OCI-LY3 (cell line): ENCODE results near the gene TULP1.

ENCODE experiments used
- H2AFZ ChIP-seq: fragments of 200-600, 300-600 bp; shearing (Covaris generic); 2 replicates; pipeline ENCODE4 v1.6.0; 2014; ENCODE audit warnings: antibody characterized with exemption, low read depth, low read length
- H3K27ac ChIP-seq: fragments of 200-600, 300-600 bp; sonication (generic); 2 replicates; pipeline ENCODE4 v1.5.1; 2014; ENCODE audit warnings: mild to moderate bottlenecking, low read length, moderate library complexity, mixed read lengths
- H3K27me3 ChIP-seq: fragments of 200-600, 300-600 bp; sonication (generic); 2 replicates; pipeline ENCODE4 v1.6.1; 2014; ENCODE audit warnings: low read depth, low read length, mixed read lengths
- H3K36me3 ChIP-seq: fragments of 200-600, 300-600 bp; sonication (generic); replicated peaks from 2 replicates; pipeline ENCODE3; 2014; ENCODE audit warnings: low read depth, low read length, mixed read lengths
- H3K4me1 ChIP-seq: fragments of 300-600, 200-600 bp; sonication (generic); 2 replicates; pipeline ENCODE4 v1.6.1; 2014; ENCODE audit warnings: low read length, mixed read lengths
- H3K4me2 ChIP-seq: fragments of 200-600, 300-600 bp; sonication (generic); 2 replicates; pipeline ENCODE4 v1.6.1; 2014; ENCODE audit warnings: low read length, mixed read lengths
- H3K4me3 ChIP-seq: fragments of 300-600, 200-600 bp; sonication (generic); 2 replicates; pipeline ENCODE4 v1.5.1; 2014; ENCODE audit warnings: antibody characterized with exemption, mild to moderate bottlenecking, low read length, moderate library complexity
- H3K79me2 ChIP-seq: fragments of 300-600, 200-600 bp; shearing (Covaris generic); 2 replicates; pipeline ENCODE4 v1.6.1; 2014; ENCODE audit warnings: mild to moderate bottlenecking, low read length, mixed read lengths
- H3K9ac ChIP-seq: fragments of 300-600, 200-600 bp; shearing (Covaris generic); 2 replicates; pipeline ENCODE4 v1.6.0; 2014; ENCODE audit warnings: mild to moderate bottlenecking, low read length, moderate library complexity
- H3K9me3 ChIP-seq: fragments of 200-600, 300-600 bp; shearing (Covaris generic); 2 replicates; pipeline ENCODE4 v1.6.1; 2014; ENCODE audit warnings: low read length, mixed read lengths; ENCODE audit not compliant: insufficient read depth
- H4K20me1 ChIP-seq: fragments of 200-600, 300-600 bp; sonication (generic); 2 replicates; pipeline ENCODE4 v1.6.1; 2016; ENCODE audit warnings: low read length, mixed read lengths; ENCODE audit not compliant: insufficient read depth
- EZH2phosphoT487 ChIP-seq: fragments of 200-600 bp; shearing (Covaris generic); IDR thresholded peaks from 2 replicates; pipeline ENCODE4 v1.6.1; 2018; ENCODE audit warnings: antibody characterized with exemption, mixed run types, low read depth
- TF ChIP-seq, protein P1 (sequence below): fragments of 200-600, 300-600 bp; sonication (generic); IDR thresholded peaks from 2 replicates; pipeline ENCODE4 v1.5.1; 2014; ENCODE audit warnings: antibody characterized with exemption, low read length, low read depth

TULP1 gene

DNA sequence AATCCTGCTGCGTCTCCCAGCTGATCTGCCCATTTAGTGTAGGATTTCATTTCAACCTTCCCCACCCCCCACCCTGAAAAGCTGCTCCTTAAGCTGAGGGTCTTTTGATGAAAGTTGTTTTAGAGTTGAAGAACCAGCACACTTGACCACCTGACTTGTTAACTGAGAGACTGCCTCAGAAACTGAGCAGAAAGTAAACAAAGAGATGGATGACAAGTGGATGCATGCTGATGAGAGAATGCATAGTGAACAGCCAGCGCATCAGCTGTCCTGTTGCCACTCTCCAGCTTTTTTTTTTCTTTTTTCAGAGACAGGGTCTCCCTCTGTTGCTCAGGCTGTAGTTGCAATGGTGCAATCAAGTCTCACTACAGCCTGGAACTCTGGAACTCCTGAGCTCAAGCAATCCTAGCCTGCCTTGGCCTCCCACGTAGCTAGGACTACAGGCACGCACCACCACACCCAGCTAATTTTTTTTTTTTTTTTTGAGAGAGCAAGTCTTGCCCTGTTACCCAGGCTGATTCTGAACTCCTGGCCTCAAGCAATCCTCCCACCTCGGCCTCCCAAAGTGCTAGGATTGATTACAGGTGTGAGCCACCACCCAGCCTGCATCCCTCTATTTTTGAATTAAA, 35.0 kb downstream of the TULP1 start:
- Histone ChIP-seq H3K27me3 (no peaks in the 10 kb centered on the region), H2AFZ (no peak overlapping the region), H3K4me2 (no peak overlapping the region), H3K36me3 (peaks cover 3% of the 10 kb centered on the region), H3K4me3 (no peak overlapping the region), H4K20me1 (peaks cover 7% of the 10 kb centered on the region), H3K79me2 (no peaks in the 10 kb centered on the region), H3K4me1 (no peaks in the 10 kb centered on the region), H3K27ac (no peak overlapping the region), H3K9ac (no peak overlapping the region), H3K9me3 (no peaks in the 10 kb centered on the region)
- no peak for TF ChIP-seq EZH2phosphoT487
- TF ChIP-seq, protein P1, sequence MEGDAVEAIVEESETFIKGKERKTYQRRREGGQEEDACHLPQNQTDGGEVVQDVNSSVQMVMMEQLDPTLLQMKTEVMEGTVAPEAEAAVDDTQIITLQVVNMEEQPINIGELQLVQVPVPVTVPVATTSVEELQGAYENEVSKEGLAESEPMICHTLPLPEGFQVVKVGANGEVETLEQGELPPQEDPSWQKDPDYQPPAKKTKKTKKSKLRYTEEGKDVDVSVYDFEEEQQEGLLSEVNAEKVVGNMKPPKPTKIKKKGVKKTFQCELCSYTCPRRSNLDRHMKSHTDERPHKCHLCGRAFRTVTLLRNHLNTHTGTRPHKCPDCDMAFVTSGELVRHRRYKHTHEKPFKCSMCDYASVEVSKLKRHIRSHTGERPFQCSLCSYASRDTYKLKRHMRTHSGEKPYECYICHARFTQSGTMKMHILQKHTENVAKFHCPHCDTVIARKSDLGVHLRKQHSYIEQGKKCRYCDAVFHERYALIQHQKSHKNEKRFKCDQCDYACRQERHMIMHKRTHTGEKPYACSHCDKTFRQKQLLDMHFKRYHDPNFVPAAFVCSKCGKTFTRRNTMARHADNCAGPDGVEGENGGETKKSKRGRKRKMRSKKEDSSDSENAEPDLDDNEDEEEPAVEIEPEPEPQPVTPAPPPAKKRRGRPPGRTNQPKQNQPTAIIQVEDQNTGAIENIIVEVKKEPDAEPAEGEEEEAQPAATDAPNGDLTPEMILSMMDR, result no peak

DNA sequence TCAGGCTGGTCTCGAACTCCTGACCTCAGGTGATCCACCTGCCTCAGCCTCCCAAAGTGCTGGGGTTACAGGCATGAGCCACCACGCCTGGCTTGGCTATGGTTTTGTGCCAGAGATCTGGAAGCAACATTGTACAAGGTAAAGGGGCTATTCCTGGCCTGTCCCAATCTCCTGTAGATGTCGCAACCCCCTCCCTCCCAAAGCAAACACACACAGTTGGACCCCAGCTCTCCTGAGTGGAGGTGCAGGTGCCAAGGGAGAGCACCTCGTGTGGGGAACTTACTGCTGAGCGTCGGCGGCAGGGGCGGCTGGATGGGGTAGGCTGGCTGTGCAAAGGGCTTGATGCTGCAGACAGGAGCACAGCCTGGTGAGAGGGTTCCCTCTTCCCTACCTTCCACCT, 35.7 kb downstream of the TULP1 start:
- TF ChIP-seq, protein P1, result no peak
- no peak for TF ChIP-seq EZH2phosphoT487
- H3K4me3 ChIP-seq, result no peak overlapping the region
- no peak overlapping the region for H3K9ac ChIP-seq
- no peak overlapping the region for H3K4me2 ChIP-seq
- no peaks in the 10 kb centered on the region for H3K27me3 ChIP-seq
- peaks cover 4% of the 10 kb centered on the region; the same call in 1 of the 2 replicates for H3K4me1 ChIP-seq
- no peaks in the 10 kb centered on the region for H3K9me3 ChIP-seq
- peaks cover 13% of the 10 kb centered on the region for H4K20me1 ChIP-seq
- H2AFZ ChIP-seq, result no peak overlapping the region
- H3K27ac ChIP-seq, result no peak overlapping the region
- peaks cover 3% of the 10 kb centered on the region; the same call in 1 of the 2 replicates for H3K79me2 ChIP-seq
- H3K36me3 ChIP-seq, result peaks cover 9% of the 10 kb centered on the region

DNA sequence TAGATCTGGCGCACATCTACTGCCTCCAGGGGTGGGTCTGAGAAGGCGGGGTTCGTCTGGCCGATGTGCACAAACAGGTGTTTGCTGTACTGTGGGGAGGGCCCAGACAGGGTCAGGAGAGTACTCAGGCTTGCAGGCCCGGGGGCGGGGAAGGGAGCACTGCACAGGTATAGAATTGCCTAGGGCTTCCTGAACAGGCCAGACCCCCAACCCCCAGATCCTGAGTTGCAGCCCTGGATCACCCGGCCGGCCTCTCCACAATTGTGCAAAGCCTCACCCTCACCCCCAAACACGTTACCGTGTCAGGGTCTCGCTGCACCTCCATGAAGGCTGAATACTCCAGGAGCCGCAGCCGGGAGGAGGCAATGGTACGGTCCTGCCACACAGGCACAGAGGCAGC, 36.7 kb downstream of the TULP1 start:
- H3K4me1 ChIP-seq, result peaks cover 8% of the 10 kb centered on the region
- H3K27me3 ChIP-seq, result no peaks in the 10 kb centered on the region
- H3K27ac ChIP-seq, result no peak overlapping the region
- peaks cover 16% of the 10 kb centered on the region for H3K36me3 ChIP-seq
- TF ChIP-seq EZH2phosphoT487, result no peak
- TF ChIP-seq, protein P1, result no peak
- H3K9me3 ChIP-seq, result no peaks in the 10 kb centered on the region
- H2AFZ ChIP-seq, result no peak overlapping the region
- H3K4me3 ChIP-seq, result no peak overlapping the region
- no peak overlapping the region for H3K9ac ChIP-seq
- H4K20me1 ChIP-seq, result peaks cover 24% of the 10 kb centered on the region
- no peak overlapping the region for H3K4me2 ChIP-seq
- H3K79me2 ChIP-seq, result peaks cover 11% of the 10 kb centered on the region; the same call in 1 of the 2 replicates

DNA sequence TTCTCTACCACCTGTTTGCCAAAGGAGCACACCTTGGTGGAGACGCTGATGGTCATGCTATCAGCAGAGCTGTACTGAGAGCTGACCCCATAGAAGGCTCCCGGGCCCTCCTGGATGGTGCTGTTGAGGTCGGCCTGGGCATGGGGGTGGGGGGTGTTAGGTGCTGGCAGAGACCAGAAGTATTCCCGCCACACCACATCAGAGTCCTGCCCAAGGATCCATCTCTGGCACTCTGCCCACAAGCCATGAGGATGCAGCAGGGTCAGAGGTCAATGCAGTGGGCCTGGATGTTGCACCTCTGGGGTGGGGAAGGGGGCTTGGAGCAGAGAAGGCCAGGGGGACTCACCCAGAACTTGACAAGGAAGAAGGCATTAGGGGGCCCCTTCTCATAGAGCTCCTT, 37.1 kb downstream of the TULP1 start:
- Histone ChIP-seq H3K4me3 (no peak overlapping the region), H3K27me3 (no peaks in the 10 kb centered on the region), H3K27ac (no peak overlapping the region), H3K4me2 (no peak overlapping the region), H2AFZ (no peak overlapping the region), H4K20me1 (peaks cover 28% of the 10 kb centered on the region), H3K4me1 (peaks cover 13% of the 10 kb centered on the region), H3K79me2 (peaks cover 15% of the 10 kb centered on the region; the same call in 1 of the 2 replicates), H3K9ac (no peak overlapping the region), H3K36me3 (peaks cover 21% of the 10 kb centered on the region), H3K9me3 (no peaks in the 10 kb centered on the region)
- TF ChIP-seq EZH2phosphoT487, result no peak
- TF ChIP-seq, protein P1, result no peak
